HT1080 (cell line): ENCODE measurements around the gene SMIM26. TPM values are rescaled to one million over a fixed set of nuclear protein-coding genes. Genes with fewer than 3 reads are reported as not detected.
A peak's percentile ranks its signal among the peaks of the same experiment; 100 is the strongest.

Experiments
- DNase-seq: peaks from one replicate; pipeline ENCODE4 v3.0.0-alpha.2; 2015; ENCODE audit warnings: low read depth
- small RNA-seq: library from RNA; depleted of rRNA; stranded (forward); fragments of <200 nt; gene quantifications from one replicate; pipeline ENCODE3, GENCODE V24; 2014
- total RNA-seq: library from RNA; depleted of rRNA; stranded (reverse); fragments of >200 nt; shearing (Covaris generic); gene quantifications from 2 replicates; pipeline ENCODE4 v1.2.3, GENCODE V29; 2014; rRNA removed

The SMIM26 gene
- total RNA-seq, 1 experiment from 2014 or later = 154 TPM

DNA sequence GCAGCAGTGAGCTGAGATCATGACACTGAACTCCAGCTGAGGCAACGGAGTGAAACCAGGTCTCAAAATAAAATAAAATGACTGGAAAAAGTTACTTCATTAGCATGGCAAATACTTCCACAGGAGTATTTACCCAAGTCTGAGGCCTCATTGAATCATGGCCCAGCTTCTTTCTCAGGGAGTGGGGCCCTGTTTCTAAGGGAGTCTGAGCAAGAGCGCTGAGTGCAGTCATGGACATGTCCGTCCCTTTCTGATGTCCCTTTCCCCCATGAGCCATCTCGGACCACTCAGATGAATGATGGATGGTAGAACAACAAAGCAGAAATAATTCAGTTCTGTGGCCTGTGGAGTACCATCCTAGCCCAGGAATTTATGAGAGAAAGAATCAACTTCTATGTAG is 12.8 kb downstream of the SMIM26 start:
- no peak for DNase-seq

DNA sequence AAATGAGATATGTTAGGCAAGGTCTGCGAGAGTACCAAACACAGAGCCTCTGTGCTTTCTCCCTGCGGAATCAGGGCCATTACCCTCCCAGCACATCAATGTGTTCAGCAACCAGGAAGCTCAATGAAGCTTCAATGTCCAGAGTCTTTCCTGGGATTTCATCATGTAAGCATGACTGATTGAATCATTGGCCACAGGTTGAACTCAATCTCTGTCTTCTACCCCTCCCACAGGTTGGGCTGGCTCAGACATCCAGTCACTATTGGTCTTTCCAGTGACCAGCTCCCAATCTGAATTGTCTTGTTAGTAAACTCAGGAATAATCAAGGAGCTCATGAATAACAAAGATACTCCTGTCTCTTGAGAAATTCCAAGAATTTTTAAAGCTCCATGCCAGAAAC is 17.9 kb downstream of the SMIM26 start:
- DNase-seq = peak; percentile 41

DNA sequence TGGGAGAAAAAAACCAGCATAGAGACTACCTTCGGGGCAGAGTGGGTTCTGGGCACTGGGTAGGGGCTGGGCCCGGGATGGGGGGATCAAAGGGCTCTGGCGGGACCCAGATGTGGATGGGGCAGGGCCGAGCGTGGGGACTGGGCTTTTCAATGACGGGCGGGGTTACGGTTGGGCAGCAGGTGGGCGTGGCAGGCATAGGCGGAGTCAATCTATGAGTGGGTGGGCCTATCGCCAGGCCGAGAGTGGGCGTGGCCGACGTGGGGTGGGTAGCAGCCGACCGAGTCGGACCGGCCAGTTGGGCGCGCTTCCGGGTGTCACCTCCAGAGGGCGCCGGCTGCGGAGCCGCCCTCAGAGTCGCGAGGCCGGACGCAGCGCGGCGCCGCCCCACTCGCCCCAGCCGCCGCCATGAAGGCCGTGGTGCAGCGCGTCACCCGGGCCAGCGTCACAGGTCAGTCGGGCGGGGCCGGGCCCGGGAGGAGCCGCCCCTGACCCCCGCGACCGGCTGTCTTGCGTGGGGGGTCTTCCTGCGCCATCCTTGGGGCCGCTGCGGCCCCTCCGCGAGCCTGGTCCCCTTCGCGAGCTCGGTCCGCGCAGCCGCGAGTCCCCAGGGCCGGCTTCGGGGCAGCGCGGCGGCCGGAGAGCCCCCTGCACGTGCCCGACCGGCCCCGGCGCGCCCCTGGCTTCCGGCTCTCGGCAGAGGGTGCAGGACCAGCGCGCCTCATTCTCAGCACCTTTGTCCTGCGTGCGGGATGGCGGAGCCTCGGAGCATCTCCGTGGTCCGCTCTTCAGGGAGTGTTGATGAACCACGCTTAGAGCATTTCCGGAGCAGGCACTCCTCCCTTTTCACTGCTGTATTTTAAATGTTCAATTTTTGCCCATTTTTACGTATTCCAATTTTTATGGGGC is 20.7 kb downstream of the SMIM26 start, which contains the start of gene DTD1:
Gene DTD1 (plus strand): TSS at position 390 of the 909 bp plus-strand sequence. CDS start 19 bp downstream, at position 409.
- peak; percentile 89 for DNase-seq

- peak; percentile 4 for DNase-seq
Measured at GRCh38 chr20:18588574-18588933, 21.3 kb downstream of the SMIM26 start.

DNA sequence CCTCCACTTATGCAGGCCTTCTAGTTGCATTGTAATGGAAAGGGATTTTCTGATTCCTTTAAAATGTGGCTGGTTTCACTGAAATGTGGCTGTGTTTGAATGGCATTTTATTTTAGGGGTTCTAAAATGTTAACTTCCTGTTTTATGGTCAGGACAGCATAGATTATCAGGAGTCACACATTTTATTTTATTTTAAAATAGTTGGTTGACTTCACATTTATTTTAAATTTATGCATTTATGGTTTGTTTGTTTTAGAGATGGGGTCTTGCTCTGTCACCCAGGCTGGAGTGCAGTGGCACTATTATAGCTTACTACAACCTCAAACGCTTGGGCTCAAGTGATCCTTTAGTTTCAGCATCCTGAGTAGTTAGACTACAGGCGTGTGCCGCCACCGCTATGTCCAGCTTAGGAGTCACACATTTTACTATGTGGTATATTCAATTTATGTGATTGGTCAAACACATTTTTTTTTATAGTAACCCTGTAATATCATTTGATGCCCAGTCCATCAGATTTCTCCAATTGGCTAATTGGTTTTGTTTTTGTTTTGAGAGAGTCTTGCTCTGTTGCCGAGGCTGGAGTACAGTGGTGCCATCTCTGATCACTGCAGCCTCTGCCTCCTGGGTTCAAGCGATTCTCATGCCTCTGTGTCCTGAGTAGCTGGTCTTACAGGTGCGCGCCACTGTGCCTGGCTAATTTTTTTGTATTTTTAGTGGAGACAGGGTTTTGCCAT is 22.9 kb downstream of the SMIM26 start:
- DNase-seq = no peak

- no peak for DNase-seq
Measured at GRCh38 chr20:18596270-18596669, 29.0 kb downstream of the SMIM26 start.

DNA sequence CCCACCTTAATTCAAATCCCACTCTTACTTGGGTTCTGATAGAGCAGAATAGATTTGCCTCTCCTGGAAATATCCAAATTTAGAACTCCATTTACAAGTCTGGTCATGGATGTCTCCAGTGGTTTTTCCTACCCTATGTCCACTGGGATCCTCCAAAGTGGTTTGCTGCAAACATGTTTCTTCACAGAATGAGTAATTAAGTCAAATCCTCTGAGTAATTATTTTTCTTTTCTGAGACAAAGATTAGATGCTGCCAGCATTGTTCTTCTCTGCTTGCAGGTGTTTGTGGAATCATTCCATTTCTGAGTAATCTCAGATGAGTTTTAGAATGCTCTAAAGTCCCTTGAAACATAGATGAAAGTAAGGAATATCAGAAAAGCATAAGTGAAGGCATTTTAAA is 42.5 kb downstream of the SMIM26 start:
- no peak for DNase-seq

DNA sequence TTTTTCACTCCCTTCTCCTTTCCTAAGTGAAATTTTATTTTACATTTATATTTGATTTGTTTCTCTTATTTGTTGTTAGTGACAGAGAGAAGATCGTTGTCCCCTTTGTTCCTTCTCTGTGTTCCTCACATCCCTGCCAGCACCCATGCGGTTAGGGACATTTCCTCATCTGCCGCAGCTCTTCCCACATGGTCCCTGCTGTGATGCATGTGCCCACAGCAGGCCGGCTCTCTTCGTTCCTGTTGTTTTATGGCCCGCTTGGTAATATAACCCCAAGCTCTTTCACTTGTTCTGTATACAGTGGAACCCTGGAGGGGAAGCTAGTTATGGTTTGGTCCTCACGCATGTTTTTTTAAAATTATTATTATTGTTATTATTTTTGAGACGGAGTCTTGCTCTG is 44.3 kb downstream of the SMIM26 start:
- no peak for DNase-seq

DNA sequence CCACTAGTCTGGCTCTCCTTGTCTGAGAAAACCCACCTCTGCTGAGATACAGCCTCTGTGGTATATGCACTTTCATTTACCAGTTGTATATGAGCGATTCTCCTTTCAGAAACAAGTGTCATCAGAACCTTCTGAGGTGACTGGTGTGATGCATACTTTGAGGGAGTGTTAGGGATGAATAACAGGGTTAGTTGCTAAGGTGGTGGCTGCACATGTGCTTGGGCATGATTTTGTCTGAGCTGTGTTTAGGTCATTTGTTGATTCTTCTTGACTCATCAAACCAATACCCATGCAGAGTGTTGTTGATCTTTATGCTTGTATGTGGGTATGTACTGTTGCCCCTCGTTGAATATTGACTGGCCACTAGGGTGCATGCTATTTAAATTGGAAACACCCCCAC is 46.3 kb downstream of the SMIM26 start:
- peak; percentile 50 for DNase-seq

DNA sequence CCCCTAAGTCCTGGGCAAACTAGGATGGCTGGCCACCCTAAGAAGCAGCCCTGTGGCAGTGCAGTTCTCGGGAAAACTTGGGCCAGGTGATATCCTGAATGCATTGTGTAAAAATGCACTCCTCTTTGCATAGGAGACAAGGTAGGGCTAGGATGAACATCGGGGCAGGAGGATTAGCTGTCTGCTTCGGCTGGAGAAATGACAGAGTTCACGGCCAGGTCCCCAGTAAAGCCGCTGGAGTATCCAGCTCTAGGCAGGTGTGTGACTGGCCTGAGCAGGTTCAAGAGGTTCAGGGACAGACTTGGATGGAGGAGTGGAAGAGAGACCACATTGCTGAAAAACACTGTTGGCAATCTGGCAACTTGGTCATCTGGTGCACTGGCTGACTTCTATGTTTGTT is 47.0 kb downstream of the SMIM26 start:
- DNase-seq = no peak

GRCh38 chr20:18615020-18615650 is 47.9 kb downstream of the SMIM26 start:
- no peak for DNase-seq

Small RNA genes lying within 50 kb of the gene (small RNA-seq; reads per million reads assigned to genes)
- not detected for gene RN7SL638P
- gene RNU6ATAC34P = not detected

Other genes starting within 250 kb of the SMIM26 start
- 0.57 and 1.3 TPM in 2 replicates for gene DZANK1, start 100.4 kb upstream of the SMIM26 start, total RNA-seq
- 25.2 and 35.2 TPM in 2 replicates for gene POLR3F, start 100.0 kb upstream of the SMIM26 start, total RNA-seq
- gene RBBP9, start 70.2 kb upstream of the SMIM26 start, total RNA-seq = 17.1 and 17.4 TPM in 2 replicates
- 84.6 and 95.2 TPM in 2 replicates for gene SEC23B, start 59.5 kb upstream of the SMIM26 start, total RNA-seq
- 115 and 120 TPM in 2 replicates for gene DTD1, start 20.6 kb downstream of the SMIM26 start, total RNA-seq
- gene SCP2D1, start 246.4 kb downstream of the SMIM26 start, total RNA-seq = not detected in 2 replicates